GM10266 (cell line): ENCODE data around the gene TP73.

Source experiments
- DNase-seq: peaks from one replicate; pipeline ENCODE4 v3.0.0; 2012; ENCODE audit errors: extremely low spot score
- TF ChIP-seq, protein P1 (sequence below): IDR thresholded peaks from 2 replicates; pipeline ENCODE4 v1.5.1; 2012; ENCODE audit warnings: mild to moderate bottlenecking, low read depth; ENCODE audit not compliant: control insufficient read depth, insufficient read depth; ENCODE audit errors: missing control alignments

The TP73 gene

DNA sequence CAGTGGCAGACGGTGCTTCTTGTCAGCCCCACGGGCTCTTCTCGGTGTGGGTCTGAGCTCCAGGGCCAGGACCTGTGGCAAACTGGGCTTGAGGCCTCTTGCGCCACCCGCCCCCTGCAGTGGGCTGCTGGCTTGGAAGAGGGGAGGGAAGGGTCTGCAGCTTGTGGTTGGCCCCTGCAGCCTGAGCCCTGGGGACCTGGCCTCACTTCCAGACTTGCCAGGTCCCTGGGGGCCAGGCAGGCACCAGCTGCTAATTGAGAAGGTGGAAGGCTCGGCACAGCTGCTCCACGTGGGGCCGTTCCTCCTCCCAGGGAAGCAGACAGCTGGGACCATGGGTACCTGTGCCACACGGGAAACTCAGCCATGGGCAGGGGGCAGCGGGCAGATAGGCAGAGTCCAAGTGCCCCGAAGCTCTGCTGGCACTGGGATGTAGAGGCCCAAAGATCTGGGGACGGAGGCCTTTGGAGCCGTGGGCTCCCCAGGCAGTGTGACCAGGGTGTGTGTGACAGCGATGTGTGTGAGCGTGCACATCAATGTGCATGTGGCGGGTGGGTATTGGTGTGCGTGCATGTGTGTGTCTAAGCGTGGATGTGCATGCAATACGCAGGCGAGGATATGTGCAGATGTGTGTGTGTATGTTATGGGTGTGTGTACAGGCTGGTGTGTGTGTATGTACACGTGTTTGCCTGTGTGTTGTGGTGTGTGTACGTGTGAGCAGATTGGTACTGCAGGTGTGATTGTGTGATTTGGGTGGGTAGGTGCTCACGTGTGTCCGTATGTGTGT, 39.3 kb downstream of the TP73 start:
- no peak for DNase-seq

DNA sequence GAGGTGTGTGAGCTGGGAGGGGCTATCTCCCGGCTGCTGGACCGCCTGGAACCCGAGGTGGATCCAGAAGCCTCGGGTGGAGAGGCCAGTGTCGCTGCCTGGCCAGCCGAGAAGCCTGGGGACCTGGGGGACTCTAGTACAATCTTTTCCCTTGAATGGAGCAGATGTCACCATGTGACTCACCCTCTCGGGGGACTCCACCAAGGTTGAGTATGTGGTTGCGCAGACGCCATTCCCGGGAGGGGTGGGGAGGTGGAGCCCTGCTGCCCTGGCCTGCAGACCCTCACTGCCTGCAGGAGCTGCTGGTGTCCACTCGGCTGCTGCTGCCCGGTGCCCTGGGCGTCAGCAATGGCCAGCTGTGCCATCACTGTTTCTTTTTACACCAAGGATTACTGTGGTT, 40.3 kb downstream of the TP73 start:
- TF ChIP-seq, protein P1, sequence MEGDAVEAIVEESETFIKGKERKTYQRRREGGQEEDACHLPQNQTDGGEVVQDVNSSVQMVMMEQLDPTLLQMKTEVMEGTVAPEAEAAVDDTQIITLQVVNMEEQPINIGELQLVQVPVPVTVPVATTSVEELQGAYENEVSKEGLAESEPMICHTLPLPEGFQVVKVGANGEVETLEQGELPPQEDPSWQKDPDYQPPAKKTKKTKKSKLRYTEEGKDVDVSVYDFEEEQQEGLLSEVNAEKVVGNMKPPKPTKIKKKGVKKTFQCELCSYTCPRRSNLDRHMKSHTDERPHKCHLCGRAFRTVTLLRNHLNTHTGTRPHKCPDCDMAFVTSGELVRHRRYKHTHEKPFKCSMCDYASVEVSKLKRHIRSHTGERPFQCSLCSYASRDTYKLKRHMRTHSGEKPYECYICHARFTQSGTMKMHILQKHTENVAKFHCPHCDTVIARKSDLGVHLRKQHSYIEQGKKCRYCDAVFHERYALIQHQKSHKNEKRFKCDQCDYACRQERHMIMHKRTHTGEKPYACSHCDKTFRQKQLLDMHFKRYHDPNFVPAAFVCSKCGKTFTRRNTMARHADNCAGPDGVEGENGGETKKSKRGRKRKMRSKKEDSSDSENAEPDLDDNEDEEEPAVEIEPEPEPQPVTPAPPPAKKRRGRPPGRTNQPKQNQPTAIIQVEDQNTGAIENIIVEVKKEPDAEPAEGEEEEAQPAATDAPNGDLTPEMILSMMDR = no peak
- no peak for DNase-seq

More for the DNA sequence above, 39.3 kb downstream of the TP73 start:
- TF ChIP-seq, protein P1 = no peak

GRCh38 chr1:3693321-3693720, 41.0 kb downstream of the TP73 start:
- TF ChIP-seq, protein P1 = no peak
- DNase-seq = no peak

- peak; percentile 82 for DNase-seq
These were observed 43.3 kb downstream of the TP73 start for GRCh38 chr1:3695326-3696217.

DNA sequence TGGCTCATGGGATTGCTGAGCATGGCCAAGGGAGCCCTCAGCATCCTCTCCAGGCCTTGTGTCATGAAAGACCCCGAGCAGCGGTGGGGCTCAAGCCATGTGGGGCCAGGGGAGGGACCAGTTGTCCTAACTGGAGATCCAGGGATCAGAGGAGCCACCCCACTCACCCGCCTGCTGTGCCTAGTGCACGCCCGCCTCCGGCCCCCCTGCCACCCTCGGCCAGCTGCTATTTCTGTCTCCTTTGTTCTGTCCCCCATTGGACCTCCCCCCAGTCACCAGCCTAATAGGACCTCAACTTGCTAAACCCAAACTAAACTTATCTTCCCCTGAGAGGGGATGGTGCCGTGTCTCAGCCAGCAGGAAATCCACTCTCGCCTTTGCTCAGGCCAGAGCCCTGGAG, 44.4 kb downstream of the TP73 start:
- TF ChIP-seq, protein P1 = no peak
- no peak for DNase-seq

More at GRCh38 chr1:3695326-3696217, 43.3 kb downstream of the TP73 start:
- TF ChIP-seq, protein P1 = peak; percentile 72

DNA sequence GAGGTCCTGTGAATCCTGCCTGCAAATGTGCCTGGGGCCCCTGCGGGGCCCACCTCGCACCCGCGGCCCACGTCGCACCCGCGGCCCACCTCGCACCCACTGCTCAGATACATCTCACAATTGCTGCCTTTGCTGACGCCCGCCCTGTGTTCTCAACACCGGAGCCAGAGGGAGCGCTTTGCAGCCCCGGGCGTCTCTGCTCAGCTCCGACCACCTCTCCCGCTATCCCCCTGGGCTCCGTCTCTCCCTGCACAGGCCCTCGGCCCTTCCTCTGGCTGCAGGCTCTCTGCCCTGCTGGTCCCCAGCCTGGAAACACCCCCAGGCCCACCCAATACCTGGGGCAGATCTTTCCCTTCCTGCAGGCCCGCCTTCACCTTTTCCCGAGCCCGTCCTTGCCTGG, 44.8 kb downstream of the TP73 start:
- DNase-seq = no peak
- TF ChIP-seq, protein P1 = no peak
